Activated CD4-positive, CD25-positive, alpha-beta regulatory T cell treated with anti-CD3 and anti-CD28 coated beads, Interleukin-2, amount 50 U/mL, for 72 hours (primary cell): ENCODE data around the gene HMOX2.

Experiments
- DNase-seq: peaks from one replicate; pipeline ENCODE4 v3.0.0; 2021

HMOX2 gene

GRCh38 chr16:4465977-4466779 is 10.0 kb upstream of the HMOX2 start:
- no peak for DNase-seq

GRCh38 chr16:4467916-4468315 is 8.3 kb upstream of the HMOX2 start:
- no peak for DNase-seq

- DNase-seq, result no peak
Measured at GRCh38 chr16:4468972-4469371, 7.2 kb upstream of the HMOX2 start.

GRCh38 chr16:4471869-4472268 is 4.3 kb upstream of the HMOX2 start:
- no peak for DNase-seq

- no peak for DNase-seq
Measured at GRCh38 chr16:4472880-4473279, 3.3 kb upstream of the HMOX2 start.

- peak; percentile 85 for DNase-seq
Measured at GRCh38 chr16:4474192-4474961, 1.8 kb upstream of the HMOX2 start, which contains the start of gene NMRAL1. NMRAL1 (minus strand) TSS chr16:4474625; CDS start chr16:4474132, 493 bp downstream.

GRCh38 chr16:4477966-4478365 is 1.8 kb downstream of the HMOX2 start:
- DNase-seq, result no peak

GRCh38 chr16:4481526-4481925 is 5.3 kb downstream of the HMOX2 start:
- DNase-seq, result no peak

- DNase-seq, result no peak
Measured at GRCh38 chr16:4481963-4482362, 5.8 kb downstream of the HMOX2 start.

- DNase-seq, result no peak
Measured at GRCh38 chr16:4486126-4486893, 10.1 kb downstream of the HMOX2 start.

- no peak for DNase-seq
Measured at GRCh38 chr16:4487955-4488498, 11.8 kb downstream of the HMOX2 start.

- no peak for DNase-seq
Measured at GRCh38 chr16:4488499-4488967, 12.3 kb downstream of the HMOX2 start.

- no peak for DNase-seq
Measured at GRCh38 chr16:4489030-4489429, 12.8 kb downstream of the HMOX2 start.

GRCh38 chr16:4491898-4492297 is 15.7 kb downstream of the HMOX2 start:
- DNase-seq, result no peak

GRCh38 chr16:4494746-4495490 is 18.7 kb downstream of the HMOX2 start:
- no peak for DNase-seq

GRCh38 chr16:4495766-4496165 is 19.6 kb downstream of the HMOX2 start:
- DNase-seq, result no peak

GRCh38 chr16:4496305-4496704 is 20.1 kb downstream of the HMOX2 start:
- no peak for DNase-seq

- DNase-seq, result no peak
Measured at GRCh38 chr16:4498546-4499195, 22.5 kb downstream of the HMOX2 start.

GRCh38 chr16:4499196-4499555 is 23.0 kb downstream of the HMOX2 start:
- DNase-seq, result no peak

GRCh38 chr16:4500272-4500671 is 24.1 kb downstream of the HMOX2 start:
- no peak for DNase-seq

- DNase-seq, result no peak
Measured at GRCh38 chr16:4501071-4501478, 24.9 kb downstream of the HMOX2 start.
